Stimulated activated CD4-positive, alpha-beta T cell treated with anti-CD3 and anti-CD28 coated beads, Interleukin-4, amount 100 ng/mL, for 1 hour (primary cell): ENCODE results near the gene RNU7-1.

Experiments
- DNase-seq: peaks from one replicate; pipeline ENCODE4 v3.0.0-alpha.2; 2020

Gene RNU7-1

DNA sequence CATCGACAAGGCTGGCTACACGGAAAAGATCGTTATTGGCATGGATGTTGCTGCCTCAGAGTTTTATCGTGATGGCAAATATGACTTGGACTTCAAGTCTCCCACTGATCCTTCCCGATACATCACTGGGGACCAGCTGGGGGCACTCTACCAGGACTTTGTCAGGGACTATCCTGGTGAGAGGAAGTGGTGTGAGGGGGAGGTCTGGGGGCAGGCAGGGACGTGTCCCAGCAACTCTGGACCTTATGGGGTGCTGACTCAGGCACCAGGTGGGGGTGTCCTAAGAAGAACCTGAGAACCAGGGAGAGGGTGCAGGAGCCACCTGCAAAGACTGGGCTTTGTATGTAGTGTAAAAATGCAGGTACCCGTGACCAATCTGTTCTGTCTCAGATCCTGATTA is 24.0 kb upstream of the RNU7-1 start:
- DNase-seq, result no peak

DNA sequence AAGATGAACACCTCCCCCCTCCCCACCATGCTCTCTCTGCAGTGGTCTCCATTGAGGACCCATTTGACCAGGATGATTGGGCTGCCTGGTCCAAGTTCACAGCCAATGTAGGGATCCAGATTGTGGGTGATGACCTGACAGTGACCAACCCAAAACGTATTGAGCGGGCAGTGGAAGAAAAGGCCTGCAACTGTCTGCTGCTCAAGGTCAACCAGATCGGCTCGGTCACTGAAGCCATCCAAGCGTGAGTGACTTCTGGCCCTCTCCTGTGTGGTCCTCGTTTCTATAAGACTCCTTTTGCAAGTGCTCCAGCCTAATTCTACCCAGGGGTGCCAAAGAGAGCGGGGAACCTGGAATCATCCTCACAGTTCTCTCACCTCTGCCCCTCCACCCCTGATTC is 22.1 kb upstream of the RNU7-1 start:
- no peak for DNase-seq

DNA sequence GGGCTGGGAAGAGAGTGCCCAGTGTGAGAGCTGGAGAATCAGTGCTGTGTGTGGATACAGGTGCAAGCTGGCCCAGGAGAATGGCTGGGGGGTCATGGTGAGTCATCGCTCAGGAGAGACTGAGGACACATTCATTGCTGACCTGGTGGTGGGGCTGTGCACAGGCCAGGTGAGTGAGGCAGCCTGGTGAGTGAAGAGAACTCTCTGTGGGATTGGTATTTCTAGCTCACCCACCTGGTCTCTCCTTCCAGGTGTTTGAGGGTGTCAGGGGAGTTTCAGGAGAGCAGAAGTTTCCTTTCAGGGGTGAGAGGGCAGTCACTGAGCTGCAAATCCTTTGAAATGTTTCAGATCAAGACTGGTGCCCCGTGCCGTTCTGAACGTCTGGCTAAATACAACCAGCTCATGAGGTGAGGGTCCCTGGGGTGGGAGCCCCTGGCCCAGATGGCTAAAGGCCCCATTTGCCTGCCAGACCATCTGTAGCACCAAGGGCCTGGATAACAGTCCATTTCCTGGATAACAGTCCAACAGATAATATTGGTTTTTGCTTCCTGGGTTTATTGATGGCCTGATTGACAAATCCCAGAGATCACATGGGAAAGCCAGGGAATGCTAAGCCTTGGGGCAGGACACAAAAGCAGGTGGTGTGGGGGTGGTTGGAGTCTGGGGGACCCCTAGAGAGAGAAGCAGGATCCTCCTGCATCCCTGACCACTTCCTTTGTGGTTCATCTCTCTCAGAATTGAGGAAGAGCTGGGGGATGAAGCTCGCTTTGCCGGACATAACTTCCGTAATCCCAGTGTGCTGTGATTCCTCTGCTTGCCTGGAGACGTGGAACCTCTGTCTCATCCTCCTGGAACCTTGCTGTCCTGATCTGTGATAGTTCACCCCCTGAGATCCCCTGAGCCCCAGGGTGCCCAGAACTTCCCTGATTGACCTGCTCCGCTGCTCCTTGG is 21.3 kb upstream of the RNU7-1 start:
- DNase-seq, result no peak

DNA sequence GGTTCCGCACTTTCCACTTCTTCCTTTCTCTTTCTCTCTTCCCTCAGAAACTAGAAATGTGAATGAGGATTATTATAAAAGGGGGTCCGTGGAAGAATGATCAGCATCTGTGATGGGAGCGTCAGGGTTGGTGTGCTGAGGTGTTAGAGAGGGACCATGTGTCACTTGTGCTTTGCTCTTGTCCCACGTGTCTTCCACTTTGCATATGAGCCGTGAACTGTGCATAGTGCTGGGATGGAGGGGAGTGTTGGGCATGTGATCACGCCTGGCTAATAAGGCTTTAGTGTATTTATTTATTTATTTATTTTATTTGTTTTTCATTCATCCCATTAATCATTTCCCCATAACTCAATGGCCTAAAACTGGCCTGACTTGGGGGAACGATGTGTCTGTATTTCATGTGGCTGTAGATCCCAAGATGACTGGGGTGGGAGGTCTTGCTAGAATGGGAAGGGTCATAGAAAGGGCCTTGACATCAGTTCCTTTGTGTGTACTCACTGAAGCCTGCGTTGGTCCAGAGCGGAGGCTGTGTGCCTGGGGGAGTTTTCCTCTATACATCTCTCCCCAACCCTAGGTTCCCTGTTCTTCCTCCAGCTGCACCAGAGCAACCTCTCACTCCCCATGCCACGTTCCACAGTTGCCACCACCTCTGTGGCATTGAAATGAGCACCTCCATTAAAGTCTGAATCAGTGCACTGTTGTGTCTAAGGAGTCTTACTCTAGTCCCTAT is 20.4 kb upstream of the RNU7-1 start:
- no peak for DNase-seq

DNA sequence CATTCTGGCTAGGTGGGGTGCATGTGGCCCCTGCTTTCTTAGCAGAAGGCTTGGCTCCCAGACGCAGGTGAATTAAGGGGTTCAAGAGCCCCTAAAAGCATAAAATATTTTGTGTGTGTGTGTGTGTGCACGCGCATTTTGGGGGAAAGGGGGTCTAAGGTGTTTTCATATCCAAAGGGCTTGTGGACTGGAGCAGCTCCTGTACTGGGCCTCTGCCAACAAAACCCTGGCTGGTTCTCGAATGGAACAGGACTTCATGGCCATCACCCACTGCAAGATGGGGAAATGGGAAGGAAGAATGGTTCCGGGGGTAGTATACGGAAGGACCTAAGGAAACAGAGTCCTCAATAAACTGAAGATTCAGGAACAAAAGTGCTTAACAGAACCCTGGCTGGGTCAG is 19.8 kb upstream of the RNU7-1 start:
- no peak for DNase-seq

DNA sequence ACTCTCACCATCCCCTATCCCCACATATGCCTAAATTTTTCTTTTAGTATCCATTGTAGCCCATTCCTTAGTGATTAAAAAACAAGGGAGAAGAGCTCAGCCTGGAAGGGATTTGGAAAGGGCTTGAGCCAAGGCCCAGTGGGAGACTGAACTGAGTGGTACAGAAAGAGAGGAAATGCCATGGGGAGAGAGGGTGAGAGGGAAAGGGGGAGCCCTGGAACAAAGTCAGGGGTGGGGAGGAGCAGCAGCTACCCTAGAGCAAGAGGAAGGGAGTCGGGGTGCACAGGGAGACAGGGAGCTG is 18.4 kb upstream of the RNU7-1 start:
- no peak for DNase-seq

DNA sequence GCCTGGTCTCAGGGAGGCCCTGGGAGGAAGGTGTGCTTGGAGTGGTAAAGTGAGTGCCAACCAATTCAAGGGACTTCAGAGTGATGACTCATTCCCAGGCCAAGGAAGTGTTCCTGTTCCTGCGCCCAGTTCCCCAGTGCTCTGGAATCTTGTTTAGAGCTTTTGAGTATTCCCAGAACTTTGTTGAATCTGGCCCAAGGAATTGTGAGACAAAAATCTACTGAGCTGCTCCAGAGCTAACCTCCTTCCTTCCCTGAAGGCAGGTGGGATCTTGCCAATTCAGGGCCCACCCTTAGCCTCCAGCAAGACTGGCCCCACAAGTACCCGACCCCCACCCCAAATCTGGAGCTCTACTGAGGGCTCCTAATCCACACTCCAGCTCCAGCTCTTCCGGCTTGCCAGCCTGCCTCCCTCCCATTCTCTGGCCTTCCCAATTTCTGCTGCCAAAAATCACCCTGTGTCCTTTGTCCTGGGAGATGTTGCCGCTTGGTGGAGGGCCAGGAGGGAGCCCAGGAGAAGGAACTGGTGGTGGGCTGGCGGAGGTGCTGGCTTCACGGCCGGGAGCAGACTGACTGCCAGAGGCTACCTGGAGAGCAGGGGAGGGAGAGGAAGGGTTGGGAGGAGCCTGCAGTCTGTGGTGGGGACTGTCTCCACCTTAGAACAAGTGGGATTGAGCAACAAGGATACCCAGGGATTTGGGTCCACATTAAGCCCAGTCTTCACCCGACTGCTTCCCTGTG is 17.9 kb upstream of the RNU7-1 start:
- no peak for DNase-seq

DNA sequence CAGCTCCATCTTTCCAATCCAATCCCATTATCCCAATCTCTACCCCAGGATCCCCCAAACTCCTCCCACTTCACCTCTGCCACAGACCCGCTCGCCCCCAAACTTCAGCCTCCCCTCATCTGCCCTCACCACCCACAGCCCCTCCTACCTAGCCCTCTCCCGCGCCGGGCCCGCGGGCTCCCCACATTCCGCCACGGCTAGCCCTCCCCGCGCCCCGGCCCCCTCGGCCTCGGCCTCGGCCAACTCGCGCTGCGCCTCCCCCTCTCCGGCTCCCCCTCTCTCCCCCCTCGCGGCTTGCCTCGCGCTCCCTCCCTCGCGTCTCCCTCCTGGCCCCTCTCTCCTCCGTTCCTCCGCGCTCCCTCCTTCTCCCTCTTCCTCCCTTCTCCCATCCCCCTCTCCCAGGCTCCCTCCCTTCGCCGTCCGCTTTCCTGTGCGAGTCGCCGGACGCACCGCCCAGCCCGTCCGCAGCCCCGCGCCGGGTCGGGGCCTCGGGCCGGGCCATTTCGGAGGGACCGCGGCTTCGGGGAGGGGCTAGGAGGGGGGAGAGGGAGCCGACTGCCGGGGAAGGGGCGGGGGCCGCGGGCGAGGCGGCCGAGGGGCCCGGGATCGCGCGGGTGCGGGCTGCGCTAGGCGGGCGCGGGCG is 16.1 kb upstream of the RNU7-1 start, which contains the start of gene ATN1:
Gene ATN1, plus strand, starts transcription at position 581 of the 643 bp plus-strand sequence. CDS start 6,043 bp downstream, outside the sequence.
- DNase-seq, result peak; percentile 57

DNA sequence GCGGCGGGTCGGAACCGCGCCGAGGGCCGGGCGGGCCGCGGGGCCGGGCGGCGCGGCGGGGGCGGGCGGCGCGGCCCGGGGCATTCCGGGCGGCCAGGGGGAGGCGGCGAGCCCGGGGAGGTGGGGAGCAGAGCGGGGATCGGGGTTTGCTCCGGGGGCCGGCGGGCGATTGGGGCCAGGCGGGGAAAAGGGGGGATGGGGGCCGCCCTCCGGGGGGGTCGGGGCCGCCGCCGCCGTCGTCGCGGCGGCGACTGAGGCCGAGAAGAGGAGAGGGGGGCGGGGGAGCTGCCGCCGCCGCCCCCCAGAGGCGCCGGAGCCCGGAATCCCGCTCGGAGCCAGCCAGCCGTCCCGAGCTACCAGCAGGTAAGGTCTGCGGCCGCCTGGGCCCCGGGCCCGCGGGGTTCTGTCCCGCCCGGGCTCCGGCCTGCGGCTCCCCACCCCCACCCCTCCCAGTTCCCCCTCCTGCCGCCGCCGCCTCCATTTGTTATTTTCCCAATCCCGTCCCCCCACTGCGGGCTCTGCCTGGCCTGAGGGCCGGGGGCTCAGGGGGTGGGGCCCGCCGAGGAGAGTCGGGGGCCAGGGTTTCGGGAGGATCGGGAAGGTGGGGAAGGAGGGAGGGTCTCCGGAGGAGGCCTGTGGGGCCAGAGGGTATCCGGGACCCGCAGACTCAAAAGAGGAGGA is 15.5 kb upstream of the RNU7-1 start:
- peak; percentile 33 for DNase-seq

DNA sequence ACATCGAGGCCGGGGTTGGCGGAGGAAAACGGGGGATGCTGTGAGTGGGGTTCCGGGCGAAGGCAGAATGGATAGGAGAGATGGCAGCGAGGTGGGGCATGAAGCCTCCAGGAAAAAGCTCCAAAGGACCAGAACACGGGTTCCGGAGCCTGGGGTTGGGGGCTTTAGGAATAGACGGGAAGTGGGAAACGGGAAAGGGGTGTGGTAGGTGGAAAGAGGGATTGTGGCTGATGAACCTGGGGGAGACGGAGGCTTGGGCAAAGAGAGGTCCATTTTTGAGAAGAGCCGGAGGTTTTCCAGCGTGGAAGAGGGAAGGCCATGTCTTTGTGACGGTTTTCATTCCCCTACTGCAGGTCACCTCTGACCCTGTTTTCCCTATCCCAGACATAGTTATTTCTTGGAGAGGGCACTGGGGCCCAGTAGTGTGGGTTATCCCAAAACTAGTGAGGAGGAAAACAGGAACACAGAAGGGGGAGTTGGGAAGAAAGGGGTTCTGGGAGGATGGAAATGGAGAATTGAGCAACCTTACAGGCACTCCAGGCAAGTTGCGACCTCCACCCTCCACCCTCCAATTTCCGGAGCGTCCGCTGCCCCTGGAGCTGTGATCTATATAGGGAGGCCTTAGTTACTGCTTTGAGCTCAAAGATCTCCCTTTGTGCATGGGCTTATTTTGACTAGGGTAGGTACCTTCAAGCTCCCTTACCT is 14.8 kb upstream of the RNU7-1 start:
- DNase-seq, result no peak

DNA sequence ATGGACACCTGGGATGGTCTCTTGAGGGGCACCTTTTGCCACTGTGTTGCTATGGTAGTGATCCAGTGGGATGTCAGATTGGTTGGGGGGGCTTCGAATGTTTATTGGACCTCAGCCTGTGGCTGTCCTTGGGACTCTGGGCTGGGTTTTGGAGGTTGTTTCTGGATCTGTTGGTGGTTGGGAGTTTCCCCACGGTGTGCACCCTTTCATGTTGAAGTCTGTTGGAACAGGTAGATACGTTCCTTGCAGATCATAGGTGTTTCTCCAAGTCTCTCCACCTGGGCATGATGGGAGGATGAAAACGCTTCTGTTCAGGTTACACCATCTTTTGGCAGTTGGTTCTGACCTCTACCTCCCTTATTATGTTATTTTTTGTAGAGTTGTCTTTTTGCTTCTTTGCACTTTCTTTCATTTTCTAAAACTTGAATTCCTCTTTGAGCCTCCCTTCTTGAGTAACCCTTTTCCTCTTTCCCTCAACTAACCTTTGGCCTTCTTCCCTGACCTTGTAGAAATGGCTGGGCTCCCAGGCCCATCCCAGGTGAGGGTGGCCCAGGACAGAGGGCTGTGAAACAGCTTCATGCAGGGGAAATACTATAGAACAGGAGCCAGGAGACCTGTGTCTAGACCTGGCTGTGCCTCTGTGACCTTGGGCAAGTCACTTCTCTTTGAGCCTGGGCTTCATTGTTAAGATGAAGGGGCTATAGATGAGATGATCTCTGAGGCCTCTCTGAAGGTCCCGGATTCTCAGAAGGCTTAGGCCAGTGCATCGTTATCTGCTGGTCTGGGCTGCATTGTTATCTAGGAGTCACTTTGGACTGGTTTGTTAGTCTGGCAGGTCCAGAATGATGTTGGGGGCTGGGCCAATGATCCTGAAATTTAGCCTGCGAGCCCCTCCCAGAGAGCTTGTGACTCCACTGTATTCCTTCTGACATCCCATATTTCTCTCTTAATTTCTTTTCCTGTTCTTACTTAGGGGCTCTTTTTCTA is 13.9 kb upstream of the RNU7-1 start:
- no peak for DNase-seq

DNA sequence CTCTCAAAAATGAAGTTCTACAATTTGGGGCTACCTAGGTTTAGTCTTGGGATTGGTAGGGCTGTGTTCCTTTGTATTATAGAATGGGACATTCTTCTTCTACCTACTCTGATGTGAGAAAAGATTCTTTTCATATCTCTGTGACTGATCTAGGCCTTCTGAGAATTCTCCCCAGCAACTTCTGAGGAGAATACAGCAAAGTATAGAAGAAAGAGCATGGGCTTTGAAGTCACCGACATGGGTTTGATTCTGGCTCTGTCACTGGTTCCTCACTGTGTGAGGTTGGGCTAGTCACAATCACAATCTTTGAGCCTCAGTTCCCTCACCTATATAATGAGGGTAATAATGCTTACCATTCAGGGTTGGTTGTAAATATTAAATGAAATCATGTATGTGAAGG is 10.8 kb upstream of the RNU7-1 start:
- no peak for DNase-seq

DNA sequence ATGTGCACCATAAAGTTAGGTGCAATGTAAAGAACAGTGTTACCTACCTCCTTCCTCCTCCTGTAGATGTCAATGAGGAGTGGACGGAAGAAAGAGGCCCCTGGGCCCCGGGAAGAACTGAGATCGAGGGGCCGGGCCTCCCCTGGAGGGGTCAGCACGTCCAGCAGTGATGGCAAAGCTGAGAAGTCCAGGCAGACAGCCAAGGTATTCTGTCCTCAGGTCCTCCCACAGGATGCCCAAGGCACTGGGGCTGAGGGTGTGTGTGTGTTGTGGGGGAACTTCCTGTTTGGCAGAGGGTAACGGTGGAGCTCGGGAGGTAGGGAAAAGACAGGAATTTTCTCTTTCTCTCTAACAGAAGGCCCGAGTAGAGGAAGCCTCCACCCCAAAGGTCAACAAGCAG is 9.5 kb upstream of the RNU7-1 start:
- no peak for DNase-seq

DNA sequence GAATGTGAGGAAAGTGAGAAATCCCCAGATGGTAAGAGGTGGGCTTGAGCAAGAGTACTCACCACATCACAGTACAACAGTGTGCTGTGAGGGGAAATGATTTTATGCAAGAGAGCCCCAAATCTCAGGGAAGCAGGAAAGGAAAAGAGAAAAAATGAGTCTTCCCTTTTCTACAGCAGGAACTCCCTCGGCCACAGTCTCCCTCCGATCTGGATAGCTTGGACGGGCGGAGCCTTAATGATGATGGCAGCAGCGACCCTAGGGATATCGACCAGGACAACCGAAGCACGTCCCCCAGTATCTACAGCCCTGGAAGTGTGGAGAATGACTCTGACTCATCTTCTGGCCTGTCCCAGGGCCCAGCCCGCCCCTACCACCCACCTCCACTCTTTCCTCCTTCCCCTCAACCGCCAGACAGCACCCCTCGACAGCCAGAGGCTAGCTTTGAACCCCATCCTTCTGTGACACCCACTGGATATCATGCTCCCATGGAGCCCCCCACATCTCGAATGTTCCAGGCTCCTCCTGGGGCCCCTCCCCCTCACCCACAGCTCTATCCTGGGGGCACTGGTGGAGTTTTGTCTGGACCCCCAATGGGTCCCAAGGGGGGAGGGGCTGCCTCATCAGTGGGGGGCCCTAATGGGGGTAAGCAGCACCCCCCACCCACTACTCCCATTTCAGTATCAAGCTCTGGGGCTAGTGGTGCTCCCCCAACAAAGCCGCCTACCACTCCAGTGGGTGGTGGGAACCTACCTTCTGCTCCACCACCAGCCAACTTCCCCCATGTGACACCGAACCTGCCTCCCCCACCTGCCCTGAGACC is 8.0 kb upstream of the RNU7-1 start:
- DNase-seq, result no peak

DNA sequence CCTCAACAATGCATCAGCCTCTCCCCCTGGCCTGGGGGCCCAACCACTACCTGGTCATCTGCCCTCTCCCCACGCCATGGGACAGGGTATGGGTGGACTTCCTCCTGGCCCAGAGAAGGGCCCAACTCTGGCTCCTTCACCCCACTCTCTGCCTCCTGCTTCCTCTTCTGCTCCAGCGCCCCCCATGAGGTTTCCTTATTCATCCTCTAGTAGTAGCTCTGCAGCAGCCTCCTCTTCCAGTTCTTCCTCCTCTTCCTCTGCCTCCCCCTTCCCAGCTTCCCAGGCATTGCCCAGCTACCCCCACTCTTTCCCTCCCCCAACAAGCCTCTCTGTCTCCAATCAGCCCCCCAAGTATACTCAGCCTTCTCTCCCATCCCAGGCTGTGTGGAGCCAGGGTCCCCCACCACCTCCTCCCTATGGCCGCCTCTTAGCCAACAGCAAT is 7.4 kb upstream of the RNU7-1 start:
- DNase-seq, result no peak

DNA sequence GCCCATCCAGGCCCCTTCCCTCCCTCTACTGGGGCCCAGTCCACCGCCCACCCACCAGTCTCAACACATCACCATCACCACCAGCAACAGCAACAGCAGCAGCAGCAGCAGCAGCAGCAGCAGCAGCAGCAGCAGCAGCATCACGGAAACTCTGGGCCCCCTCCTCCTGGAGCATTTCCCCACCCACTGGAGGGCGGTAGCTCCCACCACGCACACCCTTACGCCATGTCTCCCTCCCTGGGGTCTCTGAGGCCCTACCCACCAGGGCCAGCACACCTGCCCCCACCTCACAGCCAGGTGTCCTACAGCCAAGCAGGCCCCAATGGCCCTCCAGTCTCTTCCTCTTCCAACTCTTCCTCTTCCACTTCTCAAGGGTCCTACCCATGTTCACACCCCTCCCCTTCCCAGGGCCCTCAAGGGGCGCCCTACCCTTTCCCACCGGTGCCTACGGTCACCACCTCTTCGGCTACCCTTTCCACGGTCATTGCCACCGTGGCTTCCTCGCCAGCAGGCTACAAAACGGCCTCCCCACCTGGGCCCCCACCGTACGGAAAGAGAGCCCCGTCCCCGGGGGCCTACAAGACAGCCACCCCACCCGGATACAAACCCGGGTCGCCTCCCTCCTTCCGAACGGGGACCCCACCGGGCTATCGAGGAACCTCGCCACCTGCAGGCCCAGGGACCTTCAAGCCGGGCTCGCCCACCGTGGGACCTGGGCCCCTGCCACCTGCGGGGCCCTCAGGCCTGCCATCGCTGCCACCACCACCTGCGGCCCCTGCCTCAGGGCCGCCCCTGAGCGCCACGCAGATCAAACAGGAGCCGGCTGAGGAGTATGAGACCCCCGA is 6.8 kb upstream of the RNU7-1 start:
- DNase-seq, result peak; percentile 68

DNA sequence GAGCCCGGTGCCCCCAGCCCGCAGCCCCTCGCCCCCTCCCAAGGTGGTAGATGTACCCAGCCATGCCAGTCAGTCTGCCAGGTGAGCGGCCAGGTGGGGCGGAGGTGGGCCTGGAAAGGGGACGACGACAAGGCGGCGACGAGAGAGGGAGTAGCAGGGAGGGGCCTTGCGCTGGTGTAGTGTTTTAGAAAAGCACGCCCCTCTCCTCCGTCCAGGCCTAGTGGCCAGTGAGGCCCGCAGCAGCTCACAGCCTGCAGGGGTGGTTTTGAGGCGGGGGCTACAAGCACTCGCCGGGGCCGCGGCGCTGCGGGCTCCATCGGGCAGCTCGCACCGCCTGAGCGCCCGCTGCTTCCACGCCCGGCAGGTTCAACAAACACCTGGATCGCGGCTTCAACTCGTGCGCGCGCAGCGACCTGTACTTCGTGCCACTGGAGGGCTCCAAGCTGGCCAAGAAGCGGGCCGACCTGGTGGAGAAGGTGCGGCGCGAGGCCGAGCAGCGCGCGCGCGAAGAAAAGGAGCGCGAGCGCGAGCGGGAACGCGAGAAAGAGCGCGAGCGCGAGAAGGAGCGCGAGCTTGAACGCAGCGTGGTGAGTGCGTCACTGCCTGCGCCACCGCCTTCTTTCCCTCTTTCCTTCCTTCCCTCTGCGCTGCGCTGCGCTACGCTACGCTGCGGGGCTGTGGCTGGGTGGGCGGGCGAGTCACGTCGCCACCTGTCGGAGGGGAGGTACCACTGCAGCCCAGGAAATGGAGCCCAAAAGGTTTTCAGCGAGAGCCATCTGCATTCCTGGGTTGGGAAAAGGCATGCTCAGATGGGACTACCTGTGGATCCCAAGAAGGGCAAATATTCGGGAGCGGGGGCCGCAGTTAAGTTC is 5.9 kb upstream of the RNU7-1 start:
- DNase-seq, result peak; percentile 89
